NOMO-1 (cell line): ENCODE results near the gene SHC1.

Source experiments
- DNase-seq, 2 experiments: peaks; one replicate each; lab custom pipeline; 2025; ENCODE audit not compliant: unreplicated experiment in 2 of 2; lab: John Stamatoyannopoulos, UW

SHC1 gene

DNA sequence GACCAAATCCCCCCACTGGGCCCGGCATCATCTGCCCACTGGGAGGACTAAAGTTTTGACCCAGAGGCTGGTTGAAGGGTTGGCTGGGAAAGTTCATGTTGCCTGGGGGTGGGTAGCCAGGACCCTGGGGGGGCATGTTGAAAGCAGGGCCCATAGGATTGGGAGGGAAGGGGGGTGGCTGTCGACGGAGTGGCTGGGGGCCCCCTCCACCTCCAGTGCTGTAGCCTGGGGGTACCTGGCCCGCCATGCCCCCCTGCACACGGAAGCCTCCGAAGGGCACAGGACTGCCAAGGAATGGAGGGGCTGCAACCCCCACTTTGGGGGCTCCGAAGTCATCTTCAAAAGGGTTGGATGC is 11.1 kb downstream of the SHC1 start:
- DNase-seq, result no peak

DNA sequence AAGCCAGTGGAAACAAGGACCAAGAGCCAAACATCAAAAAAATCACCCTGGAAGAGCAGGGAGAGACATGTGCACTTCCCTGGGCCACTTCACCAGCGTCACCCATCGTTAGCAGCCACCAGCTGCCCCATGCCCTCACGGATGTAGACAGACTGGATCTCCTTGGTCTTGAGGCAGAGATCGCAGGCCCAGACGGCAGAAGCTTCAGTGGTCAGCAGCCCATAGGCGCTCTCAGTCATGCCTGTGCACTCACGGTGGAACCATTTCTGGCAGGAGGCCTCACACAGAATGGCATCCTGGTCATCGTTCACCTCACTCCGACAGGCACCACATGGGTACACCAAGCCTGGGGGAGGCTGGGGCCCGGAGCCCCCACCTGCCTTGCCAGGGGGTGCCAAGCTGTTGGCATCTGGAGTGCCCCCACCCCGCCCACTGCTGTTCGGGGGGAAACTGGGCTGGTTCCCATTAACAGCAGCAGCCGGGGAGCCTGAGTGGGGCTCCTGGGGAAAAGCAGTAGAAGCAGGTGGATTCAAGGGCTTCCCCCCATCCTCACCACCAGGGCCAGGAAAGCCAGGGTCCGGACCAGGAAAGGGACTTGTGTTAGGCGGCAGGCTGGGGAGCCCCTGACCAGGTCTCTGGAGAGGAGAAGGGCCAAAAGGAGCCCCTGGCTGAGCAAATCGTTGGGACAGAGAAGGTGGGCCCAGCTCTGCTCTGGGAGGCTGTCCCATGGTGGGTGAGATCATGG is 11.7 kb downstream of the SHC1 start:
- no peak for DNase-seq

- no peak for DNase-seq
These were observed 12.5 kb downstream of the SHC1 start for GRCh38 chr1:154958036-154958435.

DNA sequence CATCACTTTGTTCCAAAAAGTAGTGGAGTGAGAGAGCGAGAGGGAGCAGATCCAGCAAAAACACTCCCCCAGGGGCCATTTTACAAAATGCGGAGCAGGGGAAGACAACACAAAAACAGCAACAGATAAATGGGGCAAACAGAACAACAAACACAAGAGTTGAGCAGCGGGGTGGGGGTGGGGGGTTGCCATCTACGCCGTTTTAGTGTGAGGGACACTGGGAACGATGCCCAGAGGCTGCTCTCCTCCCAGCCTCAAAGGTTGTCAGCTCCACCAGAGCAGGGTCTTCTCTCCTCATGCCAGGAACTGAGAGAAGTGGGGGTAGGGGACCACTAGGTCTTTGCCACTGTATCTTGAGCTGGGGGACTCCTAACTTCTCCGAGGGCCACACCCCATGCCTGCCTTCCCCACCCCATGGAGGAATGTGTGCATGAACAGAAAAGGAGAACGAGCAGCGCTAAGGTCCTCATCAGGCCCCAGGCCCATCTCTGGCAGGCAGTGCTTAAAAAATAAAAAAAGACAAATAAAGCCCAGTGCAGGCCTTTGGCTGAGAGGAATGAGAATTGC is 13.4 kb downstream of the SHC1 start:
- DNase-seq, result no peak

- DNase-seq, result no peak
These were observed 14.0 kb downstream of the SHC1 start for GRCh38 chr1:154956544-154956941.

DNA sequence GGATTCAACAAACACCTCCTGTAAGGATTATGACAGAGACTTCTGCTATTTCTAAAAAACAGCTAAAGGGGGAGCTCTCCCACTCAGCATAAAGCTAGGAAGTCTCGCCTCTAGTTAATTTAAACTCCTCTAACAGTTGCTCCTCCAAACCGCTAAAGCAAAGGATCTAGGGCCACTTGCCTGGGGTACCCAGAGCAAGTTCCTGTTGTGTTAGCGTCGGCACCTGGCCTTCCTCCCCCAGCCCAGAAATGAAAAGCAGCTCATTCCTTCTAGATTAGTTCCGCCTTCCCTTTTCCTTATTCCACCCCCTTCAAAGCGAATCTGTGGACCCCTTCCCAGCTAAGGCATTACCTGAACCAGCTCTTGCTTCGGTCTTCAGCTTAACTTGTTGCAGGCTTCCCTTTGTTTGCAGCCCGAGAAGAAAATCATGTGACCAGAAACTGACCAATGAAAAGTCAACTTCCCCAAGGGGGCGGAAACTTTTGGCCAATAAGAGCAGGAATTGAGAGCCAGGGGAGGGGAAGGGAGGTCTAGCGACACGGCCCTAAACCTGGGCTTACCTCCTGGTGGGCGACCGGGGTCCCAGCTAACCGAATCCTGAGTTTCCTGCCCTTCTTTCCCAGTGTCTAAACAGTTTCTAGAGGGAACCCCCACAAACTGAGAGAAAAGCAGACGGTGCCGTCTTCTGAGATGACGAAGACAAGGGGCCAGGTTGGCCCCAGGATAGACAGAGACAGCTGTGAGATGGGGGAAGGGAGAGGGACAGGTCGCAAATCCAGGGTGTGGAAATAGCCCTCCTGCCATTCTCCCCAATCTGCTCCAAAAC is 14.6 kb downstream of the SHC1 start, which contains the start of gene PBXIP1:
TSS of gene PBXIP1 (minus strand) at position 382 of the 826 bp plus-strand sequence. CDS start 2,378 bp downstream, outside the sequence.
- DNase-seq, result peak; percentile 90 to 93

DNA sequence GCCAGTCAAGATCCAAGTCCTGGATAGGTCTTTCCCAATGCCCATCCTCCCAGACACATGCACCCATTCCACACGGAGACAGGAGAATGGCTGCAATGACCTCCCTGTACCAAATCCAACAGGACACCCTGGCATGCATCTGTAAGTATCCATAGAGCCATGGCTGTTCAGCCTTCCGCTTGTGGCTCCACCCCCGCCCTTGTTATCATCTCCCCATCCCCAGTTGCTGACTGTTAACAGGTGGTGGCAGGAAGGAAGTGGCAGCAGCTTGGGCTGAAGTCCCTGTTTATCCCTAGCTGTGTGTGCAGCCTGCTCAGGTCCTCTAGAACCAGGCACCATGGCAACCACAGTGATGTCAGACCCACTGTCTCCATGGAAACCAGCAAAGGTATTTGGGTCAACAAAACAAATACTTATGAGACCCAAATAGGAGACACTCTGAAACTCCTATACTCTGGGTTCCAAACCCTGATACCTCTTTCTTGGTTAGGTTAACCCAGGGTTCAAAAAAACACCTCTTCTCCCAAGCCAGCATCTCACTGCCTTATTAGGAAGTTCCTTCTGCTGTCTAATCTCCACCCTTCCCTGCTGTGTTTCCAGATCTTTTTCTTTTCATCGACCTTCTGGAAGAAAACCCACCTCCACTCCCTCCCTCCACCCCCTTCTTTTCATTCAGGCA is 15.4 kb downstream of the SHC1 start:
- peak in 1 of 2 experiments; percentile 10 for DNase-seq

DNA sequence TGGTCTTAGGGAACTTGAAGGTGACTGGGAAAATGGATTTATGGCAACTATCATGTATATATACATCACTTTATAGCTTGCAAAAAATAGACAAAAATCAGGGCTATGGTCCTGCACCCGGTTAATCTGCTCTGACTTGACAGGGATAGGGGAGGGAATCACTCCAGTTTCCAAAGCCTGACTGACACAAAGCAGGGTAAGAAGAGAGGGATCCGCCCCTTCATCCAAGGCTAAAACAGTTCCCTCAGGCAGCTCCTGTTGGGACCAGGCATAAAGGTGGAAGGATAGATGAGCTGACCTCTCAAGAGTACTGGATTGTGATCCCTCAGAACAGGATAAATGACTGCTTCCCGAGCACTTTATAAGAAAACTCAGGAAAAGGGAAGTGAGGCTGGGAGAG is 16.0 kb downstream of the SHC1 start:
- no peak for DNase-seq

- DNase-seq, result no peak
These were observed 16.9 kb downstream of the SHC1 start for GRCh38 chr1:154953611-154954038.

DNA sequence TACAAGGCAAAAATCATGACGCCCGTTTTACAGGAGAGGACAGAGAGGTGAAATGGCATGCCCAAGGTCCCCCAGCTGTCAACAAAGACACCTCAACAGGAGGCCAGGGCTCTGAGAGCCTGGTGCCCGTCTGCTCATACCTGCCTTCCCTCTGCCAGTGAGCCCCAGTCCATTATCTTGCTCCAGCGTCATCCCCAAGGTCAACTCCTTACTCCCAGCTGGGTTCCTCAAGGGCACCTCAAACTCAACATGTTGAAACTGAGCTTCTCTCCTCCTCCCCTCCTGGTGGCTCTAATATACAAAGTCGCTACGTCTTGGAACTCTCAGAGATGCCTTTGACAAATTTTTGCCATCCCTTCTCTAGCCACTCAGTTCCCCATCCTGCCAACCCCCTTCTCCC is 17.9 kb downstream of the SHC1 start:
- no peak for DNase-seq

- no peak for DNase-seq
These were observed 18.5 kb downstream of the SHC1 start for GRCh38 chr1:154951901-154952657.

DNA sequence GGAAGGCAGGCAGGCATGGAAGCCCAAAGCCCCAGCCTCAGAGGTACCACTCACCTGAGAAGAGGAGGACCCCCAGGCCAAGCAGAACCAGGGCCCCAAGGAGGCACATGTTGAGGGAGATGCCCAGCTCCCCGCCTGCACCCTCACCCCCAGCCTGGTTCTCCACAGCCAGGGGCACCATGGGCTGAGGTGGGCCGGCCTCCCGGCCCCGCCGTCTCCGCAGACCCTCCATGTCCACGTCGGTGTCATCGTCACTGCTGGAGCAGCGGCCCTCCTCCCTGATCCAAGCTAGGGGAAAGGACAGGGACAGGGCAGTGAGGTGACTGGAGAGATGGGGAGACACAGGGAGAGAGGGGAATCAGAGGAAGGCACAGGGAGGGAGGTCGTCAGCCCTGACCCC is 22.5 kb downstream of the SHC1 start:
- no peak for DNase-seq

GRCh38 chr1:154945962-154946850 is 24.3 kb downstream of the SHC1 start:
- DNase-seq, result no peak

DNA sequence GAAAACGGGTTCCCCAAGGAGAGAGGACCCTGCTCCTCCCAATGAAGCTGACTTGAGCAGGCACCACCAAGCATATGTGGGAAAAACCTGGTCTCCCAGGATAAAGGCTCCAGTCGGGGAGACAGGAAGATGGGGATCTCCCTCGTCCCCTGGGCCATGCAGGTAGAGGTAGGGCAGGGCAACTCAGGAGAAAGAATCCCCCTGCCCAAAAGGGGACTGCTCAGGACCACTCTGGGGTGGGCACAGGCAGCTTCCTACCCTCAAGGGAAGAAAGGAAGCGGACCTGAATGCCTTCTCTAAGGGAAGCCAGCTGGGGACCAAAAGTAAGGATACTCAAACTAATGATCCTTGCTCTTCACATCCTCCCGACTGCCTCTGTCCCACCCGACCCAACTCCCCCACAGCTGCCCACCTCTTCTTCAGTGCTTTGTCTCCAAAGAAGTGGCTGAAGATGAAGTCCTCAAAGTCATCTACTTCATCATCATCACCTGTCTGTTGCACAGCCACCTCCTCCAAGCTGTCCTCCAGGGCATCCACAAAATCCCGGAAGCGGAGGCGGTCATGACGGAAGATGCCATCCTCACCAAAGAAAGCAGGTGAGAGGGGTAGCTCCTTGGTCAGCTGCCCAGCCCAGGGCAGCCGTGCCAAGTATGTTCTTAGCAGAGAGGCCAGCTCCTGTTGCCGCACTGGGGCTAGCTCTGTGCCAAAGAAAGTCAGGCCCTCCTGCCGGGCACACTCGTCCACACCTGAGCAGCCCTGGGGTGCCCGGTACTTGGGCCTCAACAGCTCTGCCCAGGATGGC is 25.2 kb downstream of the SHC1 start:
- no peak for DNase-seq

DNA sequence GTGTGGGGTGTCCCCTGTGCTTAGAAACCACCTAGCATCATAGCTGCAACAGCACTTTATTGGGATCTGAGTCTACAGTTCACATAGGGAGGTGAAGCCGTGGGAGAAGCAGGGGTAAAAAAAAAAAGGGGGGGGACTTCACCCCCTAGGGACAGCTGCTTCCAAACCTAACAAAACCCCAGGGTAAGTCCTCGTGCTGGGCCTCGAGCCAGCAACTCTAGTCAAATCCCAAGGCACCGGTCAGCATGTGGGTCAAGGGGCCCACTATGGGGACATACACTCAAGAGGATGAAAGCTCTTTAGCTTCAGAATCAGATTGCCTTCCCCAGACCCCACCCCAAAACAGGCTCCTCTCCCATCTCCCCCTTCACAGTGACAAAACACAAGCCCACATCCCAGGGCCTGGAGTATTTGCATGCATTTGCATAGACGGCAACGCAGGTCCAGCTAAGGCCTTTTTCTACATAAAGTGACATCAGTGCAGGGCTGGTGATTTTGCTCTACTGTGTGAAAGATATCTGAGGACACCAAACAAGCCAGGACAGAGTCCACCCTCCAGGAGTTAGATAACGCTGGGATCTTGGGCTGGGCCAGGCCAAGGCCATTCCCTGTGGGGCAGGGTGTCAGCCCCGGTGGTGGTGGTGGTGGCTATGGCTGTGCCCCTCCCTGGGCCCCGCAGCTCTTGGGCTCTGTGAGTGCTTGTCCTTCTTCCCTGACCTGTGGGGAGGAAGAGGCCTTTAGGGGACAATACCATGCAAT is 26.0 kb downstream of the SHC1 start:
- DNase-seq, result no peak

DNA sequence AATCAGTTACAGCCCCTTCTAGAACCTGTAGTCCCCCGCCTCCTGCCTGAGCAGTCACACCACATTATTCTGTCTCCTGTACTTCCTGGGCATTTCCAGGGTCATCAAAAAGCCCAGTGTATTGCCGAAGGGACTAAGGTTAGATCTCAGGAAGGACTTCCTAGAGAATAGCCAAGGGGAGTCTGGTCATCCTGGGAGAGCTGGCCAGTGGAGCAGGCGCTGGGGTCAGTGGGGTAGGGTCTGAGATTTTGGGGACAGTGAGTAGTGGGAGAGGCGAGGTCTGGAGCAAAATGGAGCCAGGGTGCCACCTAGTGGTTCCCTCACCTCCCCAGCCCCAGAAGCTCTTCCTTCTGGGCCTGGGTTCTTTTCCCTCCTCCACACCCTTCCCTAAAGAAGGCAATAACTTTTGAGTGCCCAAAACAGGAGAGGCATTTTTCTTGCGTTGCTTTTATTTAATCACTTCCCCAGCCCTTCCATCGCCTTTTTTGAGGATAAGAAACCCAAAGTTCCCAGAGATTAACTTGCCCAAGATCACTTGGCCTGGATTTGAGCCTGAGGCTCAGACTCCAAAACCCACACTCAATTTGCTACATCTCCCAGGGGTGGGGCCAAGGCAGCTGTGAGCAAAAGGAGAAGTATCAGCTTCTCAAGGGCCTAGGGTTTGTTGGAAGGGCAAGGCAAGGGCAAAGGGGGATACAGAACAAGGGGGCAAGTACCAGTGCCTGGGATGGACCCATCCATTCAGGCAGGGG is 26.7 kb downstream of the SHC1 start:
- DNase-seq, result peak; percentile 69 to 80

GRCh38 chr1:154941333-154942013 is 29.1 kb downstream of the SHC1 start:
- no peak for DNase-seq
